HG02973 (cell line): ENCODE data around the gene EFS.

ENCODE experiments used
- ATAC-seq: cut with Tn5 transposase; IDR thresholded peaks from one replicate; pipeline ENCODE4 v1.9.1; 2021; ENCODE audit warnings: moderate library complexity; ENCODE audit not compliant: unreplicated experiment

EFS gene

GRCh38 chr14:23307687-23308644 lies 57.0 kb downstream of the EFS start:
- no peak for ATAC-seq

- ATAC-seq = no peak
These were observed 57.8 kb downstream of the EFS start for GRCh38 chr14:23307146-23307530.

- ATAC-seq = peak; percentile 20
These were observed 58.4 kb downstream of the EFS start, which contains the start of gene BCL2L2 for GRCh38 chr14:23306412-23307145. BCL2L2 (plus strand) TSS chr14:23306833; CDS start chr14:23307768, 935 bp downstream.
